Left ventricle myocardium superior (tissue), 1 donor: Measurements from ENCODE around the gene TMBIM4. TPM values are rescaled to one million over a fixed set of nuclear protein-coding genes. Genes with fewer than 3 reads are reported as not detected.

Source experiments
- ATAC-seq: fragments of 200-7000 bp; cut with Tn5 transposase; one replicate; pipeline ENCODE4 v1.9.1; 2020; ENCODE audit warnings: mild to moderate bottlenecking, moderate library complexity
- DNase-seq: peaks from one replicate; pipeline ENCODE4 v3.0.0-alpha.2; 2020
- intact Hi-C: fragments of 100-400 bp; cut with micrococcal nuclease; formaldehyde crosslinking; loops from one replicate; pipeline ENCODE4 v1.11.0; 2022
- total RNA-seq: library from RNA; stranded (reverse); fragmentation: NEBNext Ultra II Directional; extraction: Animal tissue kit (Norgen Biotek cat#: 25700); gene quantifications from one replicate; pipeline ENCODE4 v1.2.1, GENCODE V29; 2021
- donor health status: DM: no; HTN: yes; CAD: no; lungs with severe emphysema.

Gene TMBIM4
- total RNA-seq, 1 donor from 2014 or later: 65.9 TPM

DNA sequence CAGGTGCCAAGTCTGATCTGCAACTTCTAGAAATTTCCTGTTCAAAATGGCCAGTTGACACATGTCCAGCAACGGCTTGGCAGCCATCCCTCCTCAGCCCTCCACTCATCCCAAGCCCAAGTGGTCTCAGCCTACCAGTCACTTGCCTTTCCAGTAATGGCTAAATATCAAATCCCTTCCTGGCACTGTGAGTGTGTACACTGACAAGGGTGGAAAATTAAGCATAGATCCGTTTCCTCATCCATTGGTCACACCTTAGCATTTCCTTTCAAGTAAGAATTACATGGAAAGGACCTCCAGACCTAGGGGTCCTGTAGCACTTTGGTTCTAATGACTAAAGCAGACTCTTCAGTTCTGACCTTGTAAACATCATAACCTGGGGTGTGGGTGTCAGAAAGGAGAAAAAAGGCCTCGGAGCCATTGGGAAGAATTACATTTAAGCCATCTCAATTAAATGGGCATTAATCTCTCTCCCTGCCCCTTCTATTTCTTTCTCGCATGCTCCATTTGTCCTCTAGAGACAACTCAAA is 54.7 kb downstream of the TMBIM4 start:
- intact Hi-C loops: no loop called here
- DNase-seq (no peak), ATAC-seq (no peak)

- no peak for ATAC-seq
- intact Hi-C loops: no loop called here
- no peak for DNase-seq
Observed at GRCh38 chr12:66113471-66113870, 56.3 kb downstream of the TMBIM4 start.

GRCh38 chr12:66111605-66112004 is 58.2 kb downstream of the TMBIM4 start:
- intact Hi-C loops: no loop called here
- ATAC-seq (no peak), DNase-seq (no peak)

DNA sequence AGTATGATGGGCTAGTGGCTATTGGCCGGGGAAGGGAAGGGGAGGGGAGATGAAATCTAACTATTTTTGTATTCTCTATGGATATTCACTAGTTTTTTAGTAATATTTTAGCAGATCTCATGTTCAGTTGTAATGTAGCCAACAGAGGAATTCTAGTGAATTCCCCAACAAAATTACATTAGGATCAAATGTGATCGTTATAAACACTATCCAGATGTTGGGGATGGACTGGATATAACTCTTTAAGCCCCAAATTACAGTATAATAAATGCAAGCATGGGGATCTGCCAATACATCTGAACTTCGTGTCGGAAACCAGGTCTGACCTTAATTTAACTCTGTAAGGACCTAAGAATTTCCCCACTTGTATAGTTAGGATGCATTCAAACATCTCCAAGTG is 60.7 kb downstream of the TMBIM4 start:
- ATAC-seq: no peak
- intact Hi-C loops: loop anchor here (10.0 kb wide), 1 partner anchor 1214 kb away; no protein-coding TSS in a partner anchor

DNA sequence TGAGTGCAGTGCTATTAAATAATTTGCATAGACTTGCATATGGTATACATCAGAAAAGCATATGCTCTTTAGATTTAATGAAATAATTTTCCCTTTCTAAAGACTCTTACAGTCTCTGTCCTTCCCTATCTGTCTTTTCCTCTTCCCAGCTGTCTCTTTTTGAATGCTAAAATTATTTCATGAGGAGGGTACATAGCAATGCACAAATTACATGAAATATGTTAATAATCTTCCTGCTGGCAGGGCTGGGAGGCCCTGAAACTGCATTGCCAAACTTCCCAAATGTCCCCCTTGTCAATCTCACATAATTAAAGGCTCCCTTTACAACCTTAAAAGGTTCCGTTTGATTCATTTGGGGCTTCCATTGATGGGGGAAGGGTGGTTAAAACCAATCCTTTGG is 61.4 kb downstream of the TMBIM4 start:
- no peak for ATAC-seq
- intact Hi-C loops: loop anchor here (10.0 kb wide), 1 partner anchor 1214 kb away; no protein-coding TSS in a partner anchor
- DNase-seq: no peak

More for the DNA sequence above, 60.7 kb downstream of the TMBIM4 start:
- no peak for DNase-seq

GRCh38 chr12:66107451-66107915 is 62.3 kb downstream of the TMBIM4 start:
- DNase-seq (no peak), ATAC-seq (peak; percentile 79)
- intact Hi-C loops: loop anchor here (10.0 kb wide), 1 partner anchor 1213 kb away; no protein-coding TSS in a partner anchor

DNA sequence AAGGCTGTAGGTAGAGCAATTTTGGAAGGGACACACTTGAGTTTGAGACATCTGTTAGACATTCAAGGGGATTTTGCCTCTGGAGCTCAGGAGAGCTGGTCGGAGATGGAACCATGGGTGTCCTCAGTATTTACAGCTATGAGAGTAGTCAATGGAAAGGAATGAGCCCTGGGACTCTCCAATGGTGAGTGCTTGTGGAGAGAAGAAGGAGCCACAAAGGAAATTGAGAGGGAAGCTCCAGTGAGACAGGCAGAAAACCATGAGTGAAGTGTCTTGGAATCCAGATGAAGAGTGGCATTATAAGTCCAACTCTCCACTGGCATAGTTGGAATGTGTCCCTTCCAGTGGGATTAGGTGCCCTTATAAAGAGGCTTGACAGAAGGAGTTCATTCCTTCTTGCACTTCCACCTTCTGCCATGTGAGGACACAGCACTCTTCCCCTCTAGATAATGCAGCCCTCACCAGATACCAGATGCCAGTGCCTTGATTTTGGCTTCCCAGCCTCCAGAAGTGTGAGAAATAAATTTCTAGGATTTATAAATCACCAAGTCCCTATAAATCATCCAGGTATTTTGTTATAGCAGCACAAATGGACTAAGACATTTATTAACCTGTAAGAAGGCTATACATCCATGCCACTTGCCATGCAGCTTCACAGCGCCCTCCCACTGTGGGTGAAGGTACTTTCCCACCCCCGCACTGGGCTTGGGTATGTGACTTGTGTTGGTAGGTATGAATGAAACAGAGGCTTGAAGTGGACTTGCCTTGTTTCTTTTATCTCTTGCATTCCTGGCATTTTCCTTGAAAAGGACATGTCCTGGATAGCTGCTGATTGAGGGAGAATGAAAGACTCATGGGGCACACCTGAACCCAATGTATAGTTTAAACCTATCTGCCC is 66.5 kb downstream of the TMBIM4 start:
- ATAC-seq: no peak
- intact Hi-C loops: loop anchor here (10.0 kb wide), 1 partner anchor 1208 kb away; no protein-coding TSS in a partner anchor
- DNase-seq: no peak

- DNase-seq (no peak), ATAC-seq (no peak)
- intact Hi-C loops: no loop called here
Observed at GRCh38 chr12:66092559-66093269, 77.1 kb downstream of the TMBIM4 start.

DNA sequence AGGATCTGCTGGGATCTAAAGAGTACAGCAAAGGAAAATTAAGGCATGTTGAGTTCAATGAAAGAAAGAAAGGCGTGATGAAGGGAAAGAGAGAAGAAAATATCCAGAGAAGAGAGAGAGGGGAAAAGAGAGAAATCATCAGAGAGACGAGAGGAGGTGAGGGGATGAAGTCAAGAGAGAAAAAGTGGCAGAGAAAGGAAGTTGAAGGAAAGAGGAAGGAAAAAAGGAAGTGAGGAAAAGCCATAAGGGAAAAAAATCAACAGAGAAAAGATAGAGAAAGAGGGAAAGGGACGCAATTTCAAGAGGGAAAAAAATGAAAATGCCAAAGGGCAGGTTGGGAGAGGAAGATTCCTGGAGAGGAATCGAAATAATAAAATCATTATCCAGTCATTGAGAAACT is 79.6 kb downstream of the TMBIM4 start:
- DNase-seq (no peak), ATAC-seq (no peak)
- intact Hi-C loops: no loop called here

GRCh38 chr12:66087365-66087943 is 82.3 kb downstream of the TMBIM4 start:
- ATAC-seq (peak; percentile 66), DNase-seq (peak; percentile 61)
- intact Hi-C loops: loop anchor here (5.0 kb wide), 1 partner anchor 530 kb away; no protein-coding TSS in a partner anchor

DNA sequence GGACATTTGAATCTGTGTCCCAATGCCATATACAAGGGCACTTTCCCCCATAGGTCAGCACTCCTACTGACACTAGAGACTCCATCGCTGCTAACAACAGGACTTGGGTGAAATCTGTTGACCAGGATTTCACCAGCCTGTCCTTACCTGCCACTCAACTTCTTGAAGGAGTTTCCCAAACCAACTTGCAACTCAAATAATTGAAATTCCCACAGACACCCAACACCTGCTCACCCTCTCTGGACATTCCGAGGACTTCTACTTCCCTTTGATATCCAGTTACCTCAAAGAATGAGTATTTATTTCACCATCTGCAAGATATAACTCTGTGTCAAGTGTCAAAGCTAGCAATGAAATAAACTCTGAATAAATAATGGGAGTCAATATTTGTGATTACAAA is 83.8 kb downstream of the TMBIM4 start:
- DNase-seq (no peak), ATAC-seq (no peak)
- intact Hi-C loops: loop anchor here (5.0 kb wide), 1 partner anchor 529 kb away; no protein-coding TSS in a partner anchor

Other genes with a start within 250 kb of the TMBIM4 start
- 16.5 TPM for gene LLPH, start 39.2 kb downstream of the TMBIM4 start, total RNA-seq
- gene IRAK3, start 19.2 kb upstream of the TMBIM4 start, total RNA-seq: 5.3 TPM
- gene HELB, start 132.5 kb upstream of the TMBIM4 start, total RNA-seq: 0.99 TPM